Activated effector memory CD4-positive, alpha-beta T cell treated with anti-CD3 and anti-CD28 coated beads, Interleukin-2, amount 50 U/mL, for 16 hours (primary cell): ENCODE data around the gene CRISPLD2.
"Not testable (repeated sequence)": the region's sequence is repeated elsewhere in the genome, so short reads cannot be mapped to it uniquely, and the experiment has no call there.

Experiments
- DNase-seq: peaks from one replicate; pipeline ENCODE4 v3.0.0-alpha.2; 2020

CRISPLD2 gene

GRCh38 chr16:84841787-84842300 is 22.1 kb downstream of the CRISPLD2 start:
- DNase-seq = no peak

GRCh38 chr16:84842516-84843148 is 22.8 kb downstream of the CRISPLD2 start:
- DNase-seq = no peak

GRCh38 chr16:84843149-84844048 is 23.6 kb downstream of the CRISPLD2 start:
- no peak for DNase-seq

GRCh38 chr16:84844049-84844350 is 24.2 kb downstream of the CRISPLD2 start:
- DNase-seq = no peak

DNA sequence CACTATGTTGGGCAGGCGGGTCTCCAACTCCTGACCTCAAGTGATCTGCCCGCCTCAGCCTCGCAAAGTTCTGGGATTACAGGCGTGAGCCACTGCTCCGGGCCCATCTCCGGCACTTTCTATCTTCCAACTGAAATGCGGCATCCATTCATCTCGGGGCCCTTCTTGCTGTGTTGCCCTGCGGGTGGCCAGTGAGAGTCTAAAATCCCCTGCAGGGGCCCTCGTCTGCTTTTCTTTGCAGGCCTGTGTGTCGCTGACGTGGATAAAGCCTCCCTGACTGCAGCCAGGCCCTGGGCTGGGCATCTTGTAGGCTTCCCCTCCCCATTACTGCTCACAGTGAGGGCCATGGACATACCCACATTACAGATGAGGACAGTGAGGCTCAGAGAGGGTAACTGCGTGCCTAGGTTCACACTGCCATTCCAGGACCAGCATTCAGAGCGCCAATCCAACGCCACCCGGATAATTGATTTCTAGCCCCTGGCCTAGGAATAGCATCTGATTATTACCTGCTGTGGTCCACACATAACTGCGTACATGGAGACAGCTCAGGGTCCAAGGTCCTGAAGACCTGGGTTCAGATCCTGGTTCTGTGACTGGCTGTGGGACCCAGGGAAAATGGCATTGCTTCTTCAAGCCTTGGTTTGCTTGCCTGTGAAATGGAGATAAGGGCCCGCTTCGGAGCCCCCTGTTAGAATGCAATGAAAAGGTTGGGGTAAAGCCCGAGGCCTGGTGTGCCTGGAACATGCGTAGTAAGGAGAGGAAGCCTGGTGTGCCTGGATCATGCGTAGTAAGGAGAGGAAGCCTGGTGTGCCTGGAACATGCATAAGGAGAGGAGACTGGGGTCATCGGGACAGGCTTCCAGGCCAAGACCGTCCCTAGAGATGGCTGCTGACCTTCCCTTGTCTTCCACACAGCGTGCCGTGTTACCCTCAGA is 25.0 kb downstream of the CRISPLD2 start:
- no peak for DNase-seq

- no peak for DNase-seq
Measured at GRCh38 chr16:84845496-84846002, 25.8 kb downstream of the CRISPLD2 start.

DNA sequence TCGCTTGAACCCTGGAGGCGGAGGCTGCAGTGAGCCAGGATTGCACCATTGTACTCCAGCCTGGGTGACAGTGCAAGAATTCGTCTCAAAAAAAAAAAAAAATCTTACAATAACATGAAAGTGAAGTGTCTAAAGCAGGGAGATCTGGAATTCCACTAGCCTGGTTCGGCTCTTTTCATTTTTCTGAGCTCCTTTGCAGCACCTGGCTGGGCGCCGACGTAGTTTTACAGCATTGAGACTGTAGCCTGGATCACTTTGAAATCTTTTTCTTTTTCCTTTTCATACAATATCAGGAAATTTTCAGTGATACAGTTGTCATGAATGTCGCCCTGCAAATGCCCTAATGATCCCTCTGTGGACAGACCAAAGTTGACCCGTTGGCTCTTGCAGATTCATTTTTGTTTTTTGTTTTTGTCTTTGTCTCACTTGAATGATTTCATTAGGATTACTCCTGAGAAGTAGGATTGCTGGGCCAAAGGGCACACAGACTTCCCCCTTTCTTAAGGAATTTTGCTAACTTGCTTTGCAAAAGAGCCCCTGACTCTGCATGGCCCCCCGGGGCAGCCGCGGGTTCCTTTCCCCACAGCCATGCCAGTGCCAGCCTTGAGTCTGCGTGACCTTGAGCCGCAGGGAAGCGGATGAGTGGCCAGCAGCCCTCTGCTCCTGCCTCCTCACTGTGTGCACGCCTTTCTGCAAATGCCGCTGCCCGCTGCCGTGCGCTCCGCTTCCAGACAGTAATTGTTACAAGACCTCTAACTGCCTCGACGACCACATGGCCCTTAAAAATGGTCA is 28.0 kb downstream of the CRISPLD2 start:
- DNase-seq = no peak

- DNase-seq = no peak
Measured at GRCh38 chr16:84848986-84849634, 29.3 kb downstream of the CRISPLD2 start.

DNA sequence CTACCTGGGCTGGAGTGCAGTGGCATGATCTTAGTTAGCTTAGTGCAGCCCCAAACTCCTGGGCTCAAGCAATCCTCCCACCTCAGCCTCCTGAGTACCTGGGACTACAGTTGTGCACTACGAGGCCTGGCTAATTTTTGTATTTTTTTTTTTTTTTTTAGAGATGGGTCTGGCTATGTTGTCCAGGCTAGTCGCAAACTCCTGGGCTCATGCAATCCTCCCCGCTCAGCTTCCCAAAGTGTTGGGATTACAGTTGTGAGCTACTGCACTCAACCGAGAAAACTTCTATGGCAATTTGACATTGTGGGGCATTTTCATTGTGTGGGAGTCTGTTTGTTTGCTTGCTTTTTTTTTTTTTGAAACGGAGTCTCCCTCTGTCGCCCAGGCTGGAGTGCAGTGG is 30.0 kb downstream of the CRISPLD2 start:
- no peak for DNase-seq

- DNase-seq = no peak
Measured at GRCh38 chr16:84850714-84851113, 30.9 kb downstream of the CRISPLD2 start.

DNA sequence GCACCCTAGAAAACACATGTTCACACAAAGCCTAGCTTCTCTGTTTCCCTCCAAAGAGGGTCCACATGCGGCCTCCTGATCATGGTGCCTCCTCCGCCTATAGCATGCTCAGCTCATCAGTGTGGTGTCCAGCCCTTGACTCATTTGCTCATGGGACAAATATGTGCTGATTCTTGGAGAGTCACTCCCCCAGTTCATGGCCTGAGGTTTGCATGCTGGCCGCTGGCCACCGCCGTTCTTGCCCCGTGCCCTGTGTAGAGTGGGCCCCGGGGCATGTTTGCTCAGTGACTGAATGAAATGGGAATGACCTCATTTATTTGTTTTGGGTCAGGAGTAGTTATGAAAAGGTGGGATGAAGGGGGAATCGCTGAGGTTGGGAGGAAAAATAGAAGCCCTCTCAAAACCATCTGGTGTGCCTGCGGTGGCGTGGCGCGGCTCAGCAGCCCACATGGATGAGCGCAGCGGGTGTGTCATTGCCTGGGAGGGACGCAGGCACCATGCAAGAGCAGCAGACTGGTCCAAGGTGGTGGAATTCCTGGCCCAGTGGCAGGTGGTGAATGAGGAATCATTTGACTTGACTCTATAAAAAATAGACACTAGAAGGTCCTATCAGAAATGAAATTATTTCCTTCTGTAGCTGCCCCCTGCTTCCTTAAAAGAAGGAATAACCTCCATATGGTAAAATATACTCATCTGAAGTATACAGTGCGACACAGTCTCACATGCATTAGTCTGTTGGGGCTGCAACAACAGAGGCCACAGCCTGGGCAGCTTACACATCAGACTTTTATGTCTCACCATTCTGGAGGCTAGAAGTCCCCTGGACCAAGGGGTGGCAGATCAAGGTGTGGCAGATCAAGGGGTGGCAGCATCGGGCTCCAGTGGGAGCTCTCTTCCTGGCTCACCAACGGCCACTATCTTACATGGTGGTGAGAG is 31.7 kb downstream of the CRISPLD2 start:
- DNase-seq = no peak

DNA sequence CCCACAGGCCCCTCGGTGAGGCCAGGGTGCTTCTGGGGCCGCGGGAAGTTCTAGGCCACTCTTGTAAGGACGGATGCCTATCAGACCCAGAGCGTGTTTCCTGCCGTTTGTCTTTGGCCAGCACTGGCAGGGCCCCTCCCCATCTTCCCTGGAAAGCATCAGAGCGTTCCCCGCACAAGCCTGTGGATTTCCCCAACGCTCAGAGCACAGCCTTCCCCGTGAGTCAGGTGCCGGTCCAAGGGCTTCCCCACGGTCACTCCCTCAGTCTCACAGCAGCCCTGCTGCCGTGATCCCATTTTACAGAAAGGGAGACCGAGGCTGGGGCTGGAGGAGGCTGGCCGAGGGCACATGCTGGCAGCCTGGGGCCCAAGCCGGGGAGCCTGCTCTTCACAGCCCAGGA is 33.7 kb downstream of the CRISPLD2 start:
- DNase-seq = no peak

GRCh38 chr16:84854759-84855158 is 35.0 kb downstream of the CRISPLD2 start:
- no peak for DNase-seq

- not testable (repeated sequence) for DNase-seq
Measured at GRCh38 chr16:84855435-84856202, 35.8 kb downstream of the CRISPLD2 start.

DNA sequence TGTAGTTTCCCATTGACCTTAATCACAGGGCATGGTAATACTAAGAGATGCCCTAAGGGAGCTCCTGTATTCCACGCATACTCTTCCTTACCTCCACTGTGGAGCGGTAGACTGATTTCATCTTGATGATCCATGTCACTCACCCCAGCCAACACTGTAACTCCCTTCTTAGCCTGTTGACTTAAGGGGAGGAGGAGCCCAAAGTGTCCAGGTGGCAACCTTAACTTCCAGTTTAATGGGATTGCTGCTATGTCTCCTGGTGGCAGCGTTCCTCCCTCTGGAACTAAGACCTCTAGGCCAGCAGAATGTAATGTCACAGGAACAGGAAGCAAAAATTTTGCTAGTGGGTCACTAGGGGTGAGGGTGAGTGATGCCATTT is 36.4 kb downstream of the CRISPLD2 start:
- not testable (repeated sequence) for DNase-seq

GRCh38 chr16:84856811-84857210 is 37.0 kb downstream of the CRISPLD2 start:
- not testable (repeated sequence) for DNase-seq

GRCh38 chr16:84859681-84860080 is 39.9 kb downstream of the CRISPLD2 start:
- no peak for DNase-seq

GRCh38 chr16:84860383-84860782 is 40.6 kb downstream of the CRISPLD2 start:
- DNase-seq = no peak

DNA sequence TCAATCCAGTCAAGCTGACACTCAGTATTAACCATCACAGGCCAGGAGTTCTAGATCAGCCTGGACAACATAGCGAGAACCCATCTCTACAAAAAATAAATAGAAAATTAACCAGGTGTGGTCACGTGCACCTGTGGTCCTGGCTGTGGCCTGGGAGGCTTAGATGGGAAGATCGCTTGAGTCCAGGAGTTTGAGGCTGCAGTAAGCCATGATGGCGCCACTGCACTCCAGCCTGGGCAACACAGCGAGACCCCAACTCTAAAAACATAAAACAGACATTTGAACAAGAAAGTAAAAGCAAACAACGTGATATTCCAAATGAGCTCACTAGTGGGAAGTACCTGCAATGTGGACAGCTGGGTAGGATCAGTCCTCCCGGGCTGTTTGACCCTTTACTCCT is 41.9 kb downstream of the CRISPLD2 start:
- no peak for DNase-seq
